ENCODE data around the gene LRRC46. TPM values are rescaled to one million over a fixed set of nuclear protein-coding genes. Genes with fewer than 3 reads are reported as not detected.
A peak's percentile ranks its signal among the peaks of the same experiment; 100 is the strongest.

The LRRC46 gene
- total RNA-seq, 1 experiment from 2014 or later, result 0.39 TPM

DNA sequence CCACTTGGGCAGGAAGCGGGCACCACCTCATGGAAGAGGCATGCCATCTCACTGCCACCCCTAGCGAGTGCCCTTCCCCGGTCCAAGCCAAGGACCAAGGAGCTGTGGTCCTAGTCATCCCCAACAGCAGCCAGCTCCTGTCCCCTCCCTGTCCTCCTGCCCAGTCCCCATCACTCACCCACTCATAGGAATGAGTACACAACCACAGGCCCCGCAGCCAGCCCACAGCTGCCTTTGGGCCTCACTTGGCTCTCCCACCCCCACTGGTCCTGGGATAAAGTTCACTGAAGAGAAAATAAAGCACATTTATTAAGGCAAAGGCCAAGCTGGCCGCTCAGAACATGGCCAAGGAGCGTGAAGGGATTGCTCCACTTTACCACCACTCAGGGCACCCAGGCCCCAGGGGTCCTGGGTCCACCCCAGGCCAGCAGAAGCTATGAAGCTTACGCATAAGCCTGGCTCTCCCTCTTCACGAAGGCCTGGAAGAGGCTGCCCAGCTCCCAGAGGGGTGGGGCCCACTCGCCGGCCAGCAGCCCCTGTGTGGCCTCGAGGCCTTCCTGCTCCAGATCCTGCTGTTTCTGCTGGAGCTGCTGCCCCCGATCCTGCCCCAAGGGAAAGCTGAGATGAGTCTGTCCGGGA lies 6.0 kb downstream of the LRRC46 start:
- CTCF ChIA-PET, result interaction anchor here (1.2 to 19.3 kb wide), 4 partner anchors 10 to 133 kb away, joined by 3 to 1122 read pairs (median 8); partner anchors contain the start of genes CDK5RAP3 and SP2
- TF ChIP-seq, protein P1, sequence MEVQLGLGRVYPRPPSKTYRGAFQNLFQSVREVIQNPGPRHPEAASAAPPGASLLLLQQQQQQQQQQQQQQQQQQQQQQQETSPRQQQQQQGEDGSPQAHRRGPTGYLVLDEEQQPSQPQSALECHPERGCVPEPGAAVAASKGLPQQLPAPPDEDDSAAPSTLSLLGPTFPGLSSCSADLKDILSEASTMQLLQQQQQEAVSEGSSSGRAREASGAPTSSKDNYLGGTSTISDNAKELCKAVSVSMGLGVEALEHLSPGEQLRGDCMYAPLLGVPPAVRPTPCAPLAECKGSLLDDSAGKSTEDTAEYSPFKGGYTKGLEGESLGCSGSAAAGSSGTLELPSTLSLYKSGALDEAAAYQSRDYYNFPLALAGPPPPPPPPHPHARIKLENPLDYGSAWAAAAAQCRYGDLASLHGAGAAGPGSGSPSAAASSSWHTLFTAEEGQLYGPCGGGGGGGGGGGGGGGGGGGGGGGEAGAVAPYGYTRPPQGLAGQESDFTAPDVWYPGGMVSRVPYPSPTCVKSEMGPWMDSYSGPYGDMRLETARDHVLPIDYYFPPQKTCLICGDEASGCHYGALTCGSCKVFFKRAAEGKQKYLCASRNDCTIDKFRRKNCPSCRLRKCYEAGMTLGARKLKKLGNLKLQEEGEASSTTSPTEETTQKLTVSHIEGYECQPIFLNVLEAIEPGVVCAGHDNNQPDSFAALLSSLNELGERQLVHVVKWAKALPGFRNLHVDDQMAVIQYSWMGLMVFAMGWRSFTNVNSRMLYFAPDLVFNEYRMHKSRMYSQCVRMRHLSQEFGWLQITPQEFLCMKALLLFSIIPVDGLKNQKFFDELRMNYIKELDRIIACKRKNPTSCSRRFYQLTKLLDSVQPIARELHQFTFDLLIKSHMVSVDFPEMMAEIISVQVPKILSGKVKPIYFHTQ (CRISPR knock-in tag; IDR thresholded peaks at IDR 0.05), result no peak
- TF ChIP-seq MAX (CRISPR knock-in tag; IDR thresholded peaks at IDR 0.05), result no peak
- no peak for TF ChIP-seq ESRRA (CRISPR knock-in tag; IDR thresholded peaks at IDR 0.05; ENCODE audit: borderline replicate concordance)
- no peak for TF ChIP-seq ZNF416 (CRISPR knock-in tag; IDR thresholded peaks at IDR 0.05)
- no peak for TF ChIP-seq GABPB1 (CRISPR knock-in tag; IDR thresholded peaks at IDR 0.05)
- no peak for TF ChIP-seq NFE2L1 (CRISPR knock-in tag; IDR thresholded peaks at IDR 0.05)
- TF ChIP-seq, protein P2, sequence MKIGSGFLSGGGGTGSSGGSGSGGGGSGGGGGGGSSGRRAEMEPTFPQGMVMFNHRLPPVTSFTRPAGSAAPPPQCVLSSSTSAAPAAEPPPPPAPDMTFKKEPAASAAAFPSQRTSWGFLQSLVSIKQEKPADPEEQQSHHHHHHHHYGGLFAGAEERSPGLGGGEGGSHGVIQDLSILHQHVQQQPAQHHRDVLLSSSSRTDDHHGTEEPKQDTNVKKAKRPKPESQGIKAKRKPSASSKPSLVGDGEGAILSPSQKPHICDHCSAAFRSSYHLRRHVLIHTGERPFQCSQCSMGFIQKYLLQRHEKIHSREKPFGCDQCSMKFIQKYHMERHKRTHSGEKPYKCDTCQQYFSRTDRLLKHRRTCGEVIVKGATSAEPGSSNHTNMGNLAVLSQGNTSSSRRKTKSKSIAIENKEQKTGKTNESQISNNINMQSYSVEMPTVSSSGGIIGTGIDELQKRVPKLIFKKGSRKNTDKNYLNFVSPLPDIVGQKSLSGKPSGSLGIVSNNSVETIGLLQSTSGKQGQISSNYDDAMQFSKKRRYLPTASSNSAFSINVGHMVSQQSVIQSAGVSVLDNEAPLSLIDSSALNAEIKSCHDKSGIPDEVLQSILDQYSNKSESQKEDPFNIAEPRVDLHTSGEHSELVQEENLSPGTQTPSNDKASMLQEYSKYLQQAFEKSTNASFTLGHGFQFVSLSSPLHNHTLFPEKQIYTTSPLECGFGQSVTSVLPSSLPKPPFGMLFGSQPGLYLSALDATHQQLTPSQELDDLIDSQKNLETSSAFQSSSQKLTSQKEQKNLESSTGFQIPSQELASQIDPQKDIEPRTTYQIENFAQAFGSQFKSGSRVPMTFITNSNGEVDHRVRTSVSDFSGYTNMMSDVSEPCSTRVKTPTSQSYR (CRISPR knock-in tag; IDR thresholded peaks at IDR 0.05), result no peak
- no peak for TF ChIP-seq HMGXB4 (CRISPR knock-in tag; IDR thresholded peaks at IDR 0.05)
- no peak for TF ChIP-seq SMAD4 (CRISPR knock-in tag; IDR thresholded peaks at IDR 0.05)
- no peak for TF ChIP-seq IRF2 (CRISPR knock-in tag; IDR thresholded peaks at IDR 0.05; ENCODE audit: borderline replicate concordance, low read depth)
- no peak for TF ChIP-seq TEAD1 (CRISPR knock-in tag; IDR thresholded peaks at IDR 0.05)
- TF ChIP-seq, protein P3, sequence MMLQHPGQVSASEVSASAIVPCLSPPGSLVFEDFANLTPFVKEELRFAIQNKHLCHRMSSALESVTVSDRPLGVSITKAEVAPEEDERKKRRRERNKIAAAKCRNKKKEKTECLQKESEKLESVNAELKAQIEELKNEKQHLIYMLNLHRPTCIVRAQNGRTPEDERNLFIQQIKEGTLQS (CRISPR knock-in tag; conservative IDR thresholded peaks at IDR 0.05), result no peak
- TF ChIP-seq GTF2I (CRISPR knock-in tag; conservative IDR thresholded peaks at IDR 0.05), result no peak
- no peak for TF ChIP-seq RELA (CRISPR knock-in tag; IDR thresholded peaks at IDR 0.05; ENCODE audit: borderline replicate concordance)
- POLR2A ChIA-PET, result interaction anchor here (0.6 to 1.3 kb wide), 2 partner anchors 58 to 187 kb away, joined by 3 read pairs; partner anchors contain the start of gene SP2
- Mint-ChIP-seq H3K27me3 (ENCODE audit: low read depth) (no peaks in the 10 kb centered on the region), H3K27ac (no peak overlapping the region), H3K4me1 (peaks cover 18% of the 10 kb centered on the region), H3K36me3 (no peaks in the 10 kb centered on the region; the same call in 1 of the 2 replicates), H3K4me3 (no peak overlapping the region), H3K9me3 (no peaks in the 10 kb centered on the region)
- ATAC-seq, result no peak
- no peak for DNase-seq (ENCODE audit: low spot score)

- peak overlapping the region; percentile 35 for H3K4me3 Mint-ChIP-seq
- ChIA-PET POLR2A (no interaction called here), CTCF (interaction anchor here (19.3 kb wide), 1 partner anchor 48 kb away, joined by 1122 read pairs; the partner anchor contains the start of gene SP2)
- no peak for TF ChIP-seq FOXP1 (CRISPR knock-in tag; IDR thresholded peaks at IDR 0.05; ENCODE audit: borderline replicate concordance)
- H3K9me3 Mint-ChIP-seq, result no peaks in the 10 kb centered on the region
- no peak overlapping the region for H3K27ac Mint-ChIP-seq
- H3K27me3 Mint-ChIP-seq (ENCODE audit: low read depth), result no peaks in the 10 kb centered on the region
- peaks cover 27% of the 10 kb centered on the region for H3K4me1 Mint-ChIP-seq
- DNase-seq (ENCODE audit: low spot score) (no peak), ATAC-seq (no peak)
- no peaks in the 10 kb centered on the region; the same call in 1 of the 2 replicates for H3K36me3 Mint-ChIP-seq
Observed at GRCh38 chr17:47838636-47839035, 7.2 kb downstream of the LRRC46 start.
